ENCODE results near the gene DDB1.
A peak's percentile ranks its signal among the peaks of the same experiment; 100 is the strongest.
"Not testable (repeated sequence)": the region's sequence is repeated elsewhere in the genome, so short reads cannot be mapped to it uniquely, and the experiment has no call there.

The DDB1 gene

DNA sequence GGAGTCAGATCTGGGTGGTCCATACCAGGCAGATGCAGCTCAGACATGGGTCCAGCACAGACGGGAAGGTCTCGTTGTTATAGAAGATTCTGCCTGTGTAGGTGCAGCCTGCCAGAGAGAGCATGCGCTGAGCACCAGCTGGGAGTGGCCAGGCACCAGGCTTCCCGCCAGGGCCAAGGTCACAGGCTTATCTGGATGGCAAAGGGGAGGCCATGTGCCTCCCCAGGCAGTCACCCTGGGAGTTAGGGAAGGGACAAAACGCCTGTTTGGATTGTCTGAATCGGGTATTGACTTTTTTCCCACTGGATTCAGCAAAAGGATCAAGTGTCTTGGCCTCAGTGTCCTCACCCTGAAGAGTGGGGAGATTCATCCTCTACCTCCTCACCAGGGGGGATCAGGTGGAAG is 65.5 kb downstream of the DDB1 start:
- no peak for DNase-seq

DNA sequence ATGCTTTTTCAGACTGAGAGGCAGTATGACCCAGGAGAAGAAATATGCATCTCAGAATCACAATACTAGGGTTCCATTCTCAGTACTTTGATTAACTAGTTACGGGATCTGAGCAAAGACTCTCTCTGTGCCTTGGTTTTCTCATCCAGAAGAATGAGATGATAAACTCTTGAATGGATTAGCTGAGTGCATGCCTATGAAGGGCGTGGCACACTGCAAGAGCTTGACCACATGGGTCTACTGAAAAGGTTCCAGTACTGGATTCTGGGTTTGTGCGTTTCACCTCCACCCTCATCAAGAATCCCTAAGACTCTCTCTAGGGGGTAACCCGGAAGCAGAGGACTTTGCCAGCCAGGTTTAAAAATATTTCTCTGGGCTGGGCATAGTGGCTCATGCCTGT is 66.3 kb downstream of the DDB1 start:
- no peak for DNase-seq

DNA sequence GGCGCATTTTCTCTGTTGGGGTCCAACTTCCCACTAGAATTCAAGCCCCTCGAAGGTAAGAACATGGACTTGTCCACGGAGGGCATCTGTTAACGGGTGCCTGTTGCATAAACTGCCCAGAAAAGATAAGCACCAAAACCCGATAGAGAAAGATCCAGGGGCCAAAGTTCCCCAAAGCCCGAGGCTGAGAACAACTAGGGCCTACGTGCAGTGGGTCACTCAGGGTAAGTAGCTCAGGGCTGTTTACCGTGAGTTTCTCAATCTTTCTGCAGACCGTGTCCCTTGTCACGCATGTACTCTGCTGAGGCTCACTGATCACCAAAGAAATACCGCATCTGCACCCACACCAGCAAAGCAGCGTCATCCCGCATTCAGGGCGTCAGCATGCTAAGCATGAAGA is 67.5 kb downstream of the DDB1 start:
- DNase-seq: no peak

DNA sequence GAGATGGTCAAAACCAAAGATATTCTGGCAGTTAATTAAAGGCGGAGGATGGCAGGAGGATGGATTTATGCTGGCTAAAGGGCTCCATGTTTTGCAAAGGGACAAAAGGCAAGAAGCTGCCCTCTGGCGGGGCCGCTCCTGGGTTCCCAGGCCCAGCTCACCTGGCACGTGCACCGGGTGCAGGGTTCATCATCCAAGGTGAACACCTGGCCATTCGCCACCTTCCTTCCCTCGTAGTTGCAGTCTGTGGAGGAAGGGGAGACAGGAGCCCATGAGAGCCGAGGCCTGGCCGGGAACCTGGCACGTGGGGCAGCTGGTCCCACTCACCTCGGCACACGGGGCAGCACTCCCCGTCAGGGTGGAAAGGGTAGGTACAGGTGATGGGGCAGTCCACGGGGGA is 68.1 kb downstream of the DDB1 start:
- no peak for DNase-seq

DNA sequence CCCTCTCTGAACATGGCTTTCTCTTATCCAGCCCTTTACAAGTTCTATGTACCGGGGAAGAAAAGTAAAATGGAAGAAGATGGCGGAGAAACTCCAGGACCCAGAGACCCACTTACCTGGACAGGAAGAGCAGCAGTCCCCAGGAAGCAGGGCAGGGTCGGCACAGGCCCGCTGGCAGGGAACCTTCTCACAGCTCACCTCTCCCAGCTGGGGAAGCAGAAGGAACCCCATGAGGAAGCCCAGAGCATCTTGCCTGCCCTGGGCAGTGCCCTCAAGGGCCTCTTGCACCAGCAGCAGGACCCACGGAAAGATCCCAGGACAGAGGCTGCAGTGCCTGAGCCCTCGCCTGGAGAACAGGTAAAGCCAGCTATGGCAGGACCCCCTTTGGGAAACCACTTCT is 68.5 kb downstream of the DDB1 start:
- DNase-seq: no peak

DNA sequence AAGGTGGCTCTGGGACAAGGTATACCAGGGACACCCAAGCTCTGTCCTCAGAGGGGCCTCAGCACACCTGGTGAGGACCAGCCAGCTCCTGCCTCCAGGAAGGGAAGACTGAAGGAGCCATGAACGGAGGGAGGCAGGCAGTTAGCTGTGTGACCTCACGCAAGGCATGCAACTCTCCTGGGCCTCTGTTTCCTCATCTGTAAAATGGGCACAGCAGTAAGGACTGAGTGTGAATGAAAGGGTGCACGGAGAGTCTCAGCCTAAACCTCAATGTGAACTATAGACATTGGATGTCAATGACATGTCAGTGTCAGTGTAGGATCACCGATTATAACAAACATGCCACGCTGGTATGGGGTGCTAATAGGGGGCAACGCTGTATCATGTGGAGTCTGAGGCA is 73.5 kb downstream of the DDB1 start:
- DNase-seq: no peak

DNA sequence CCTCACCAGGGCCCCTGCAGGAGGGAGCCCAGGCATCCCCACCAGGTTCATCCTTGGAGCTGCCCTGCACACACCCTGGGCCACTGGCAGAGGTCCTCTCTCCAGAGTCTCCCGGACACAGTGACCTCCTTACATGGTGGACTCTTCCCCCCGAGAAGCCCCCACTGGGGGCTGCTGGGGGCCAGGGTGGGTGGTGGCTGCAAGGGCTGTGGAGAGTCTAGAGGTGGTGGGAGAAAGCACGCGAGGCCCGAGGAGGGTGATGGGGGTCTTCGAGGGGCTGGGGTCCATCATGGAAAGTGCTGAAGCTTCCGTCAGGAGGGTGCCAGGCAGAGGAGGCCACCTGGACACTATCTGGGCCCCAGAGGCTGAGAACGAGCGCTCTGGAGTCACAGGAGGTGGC is 74.4 kb downstream of the DDB1 start:
- no peak for DNase-seq

DNA sequence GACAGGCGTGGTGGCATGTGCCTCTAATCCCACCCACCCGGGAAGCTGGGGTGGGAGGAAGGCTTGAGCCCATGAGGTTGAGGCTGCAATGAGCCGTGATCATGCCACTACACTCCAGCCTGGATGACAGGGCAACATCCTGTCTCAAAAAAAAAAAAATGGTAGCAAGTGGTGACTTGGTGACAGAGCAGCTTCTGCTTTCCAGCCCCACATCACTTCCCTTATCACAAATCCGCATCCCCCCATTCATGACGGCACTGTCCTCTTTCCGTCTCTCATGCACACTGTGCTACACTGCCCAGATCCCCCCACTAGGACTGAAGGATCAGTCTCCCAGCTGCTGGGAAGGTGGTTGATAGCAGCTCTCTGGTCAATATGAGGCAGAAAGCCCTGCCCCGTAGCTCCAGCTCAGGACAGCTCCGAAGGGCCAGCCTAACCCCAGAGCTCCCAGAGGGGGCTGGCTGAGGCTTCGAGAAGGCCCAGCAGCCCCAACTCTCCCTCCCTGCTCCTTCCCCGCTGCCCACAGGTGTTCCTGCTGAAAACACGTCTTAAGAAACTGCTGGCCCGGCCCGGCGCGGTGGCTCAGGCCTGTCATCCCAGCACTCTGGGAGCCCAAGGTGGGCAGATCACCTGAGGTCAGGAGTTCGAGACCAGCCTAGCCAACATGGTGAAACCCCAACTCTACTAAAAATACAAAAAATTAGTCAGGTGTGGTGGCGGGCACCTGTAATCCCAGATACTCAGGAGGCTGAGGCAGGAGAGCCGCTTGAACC is 76.0 kb downstream of the DDB1 start:
- DNase-seq: no peak

DNA sequence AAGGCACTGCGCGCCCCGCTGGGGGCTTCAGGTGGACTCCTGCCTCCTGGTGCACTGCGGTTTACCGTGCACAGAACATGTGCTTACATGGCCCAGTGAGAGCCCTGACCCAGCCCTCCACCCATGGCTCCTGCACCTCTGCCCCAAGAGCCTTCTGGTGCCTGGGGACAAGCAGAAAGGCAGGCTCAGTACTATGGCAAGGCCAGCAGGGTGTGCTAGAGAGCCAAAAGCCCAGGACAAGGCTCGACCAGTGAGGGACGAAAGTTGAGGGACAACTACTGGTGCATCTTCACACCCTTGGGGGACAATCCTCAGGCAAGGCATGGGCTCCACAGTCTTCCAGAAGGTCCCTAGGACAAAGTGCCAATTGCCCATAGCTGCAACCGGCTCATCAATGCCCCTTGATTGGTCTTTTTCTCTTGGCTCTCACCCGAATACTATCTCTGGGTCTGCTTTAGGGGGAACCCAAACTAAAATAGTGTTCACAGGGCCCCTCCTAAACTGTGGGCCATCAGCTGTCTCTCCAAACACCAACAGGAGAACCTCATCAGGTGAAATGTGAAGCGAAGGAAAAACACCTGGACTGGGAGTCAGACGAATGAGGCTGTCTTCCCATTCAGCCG is 78.4 kb downstream of the DDB1 start:
- peak; percentile 50 for DNase-seq

DNA sequence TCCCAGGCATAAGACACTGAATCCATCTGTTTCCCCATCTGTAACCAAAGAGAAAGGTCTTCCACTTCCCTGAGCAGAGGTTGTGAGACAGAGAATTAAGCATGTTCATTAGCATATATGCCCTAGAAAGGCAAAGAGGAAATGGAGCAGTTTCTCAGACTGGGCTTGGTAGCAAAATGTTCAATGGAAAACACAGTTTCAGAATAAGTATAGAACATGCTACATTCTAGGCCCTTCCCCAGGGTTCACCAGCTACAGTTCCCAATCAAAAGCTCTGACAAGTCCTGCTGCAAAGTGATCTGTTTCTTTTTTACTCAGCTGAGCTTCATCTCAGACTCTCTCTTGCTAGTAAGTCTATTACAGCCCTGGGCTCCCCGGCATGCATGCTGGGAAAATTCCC is 80.6 kb downstream of the DDB1 start:
- DNase-seq: not testable (repeated sequence)

DNA sequence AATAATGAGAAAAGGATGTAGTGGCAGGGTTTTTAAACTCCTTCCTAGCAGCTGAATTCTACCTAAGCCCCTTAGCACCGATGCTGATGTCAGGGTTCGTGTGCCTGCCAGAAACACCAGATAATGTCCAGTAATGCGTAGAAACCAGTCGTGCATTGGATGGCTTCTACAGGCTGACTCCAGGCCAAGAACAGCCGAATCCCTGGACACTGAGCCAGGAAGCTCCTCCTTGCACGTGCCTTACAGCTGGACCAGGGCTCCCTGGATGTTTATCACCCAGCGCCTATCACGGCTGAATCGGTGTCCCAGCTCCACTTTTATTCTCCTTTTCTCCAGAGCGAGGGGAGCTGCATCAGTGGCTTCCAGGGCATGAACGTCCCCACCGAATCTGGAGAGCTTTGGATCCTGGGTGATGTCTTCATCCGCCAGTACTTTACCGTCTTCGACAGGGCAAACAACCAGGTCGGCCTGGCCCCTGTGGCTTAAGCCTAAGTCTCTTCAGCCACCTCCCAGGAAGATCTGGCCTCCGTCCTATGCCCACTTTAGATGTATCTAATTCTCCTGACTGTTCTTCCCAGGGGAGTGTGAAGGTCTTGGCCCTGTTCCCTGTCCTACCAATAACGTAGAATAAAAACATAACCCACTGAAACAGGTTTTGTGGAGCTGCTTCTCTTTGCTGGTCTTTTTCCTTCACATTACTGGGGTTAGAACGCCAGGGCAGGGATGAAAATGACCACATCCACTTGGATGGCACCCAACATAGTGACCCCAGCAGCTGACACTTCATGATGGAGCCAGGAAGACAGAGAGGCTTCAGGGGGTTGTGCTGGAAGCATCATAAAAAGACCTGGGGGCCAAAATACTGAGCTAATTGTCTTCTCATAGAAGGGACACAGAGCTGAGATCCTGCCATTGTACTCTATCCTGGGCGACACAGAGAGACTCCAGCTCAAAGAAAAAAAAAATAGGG is 81.8 kb downstream of the DDB1 start:
- peak; percentile 8 for DNase-seq

Measured in retina (tissue), 1 donor.